Panc1 (cell line): Measurements from ENCODE around the gene IGSF23.

ENCODE experiments used
- CTCF ChIP-seq: fragments of 450-650 bp; IDR thresholded peaks from 2 replicates; pipeline ENCODE4 v1.5.1; 2017; ENCODE audit warnings: mild to moderate bottlenecking
- SIN3A ChIP-seq: IDR thresholded peaks from 2 replicates; pipeline ENCODE4 v1.6.1; 2012; ENCODE audit warnings: low read depth, mild to moderate bottlenecking, low read length, moderate library complexity, borderline replicate concordance; ENCODE audit not compliant: insufficient read depth
- TF ChIP-seq, protein P1 (sequence below), 2 experiments: IDR thresholded peaks; 2 replicates each; pipeline ENCODE4 v1.6.1; 2011 to 2012; ENCODE audit warnings: low read depth in 2 of 2, control low read depth in 1 of 2, low read length in 1 of 2, mild to moderate bottlenecking in 1 of 2, moderate library complexity in 1 of 2; ENCODE audit not compliant: insufficient read depth in 1 of 2

DNA sequence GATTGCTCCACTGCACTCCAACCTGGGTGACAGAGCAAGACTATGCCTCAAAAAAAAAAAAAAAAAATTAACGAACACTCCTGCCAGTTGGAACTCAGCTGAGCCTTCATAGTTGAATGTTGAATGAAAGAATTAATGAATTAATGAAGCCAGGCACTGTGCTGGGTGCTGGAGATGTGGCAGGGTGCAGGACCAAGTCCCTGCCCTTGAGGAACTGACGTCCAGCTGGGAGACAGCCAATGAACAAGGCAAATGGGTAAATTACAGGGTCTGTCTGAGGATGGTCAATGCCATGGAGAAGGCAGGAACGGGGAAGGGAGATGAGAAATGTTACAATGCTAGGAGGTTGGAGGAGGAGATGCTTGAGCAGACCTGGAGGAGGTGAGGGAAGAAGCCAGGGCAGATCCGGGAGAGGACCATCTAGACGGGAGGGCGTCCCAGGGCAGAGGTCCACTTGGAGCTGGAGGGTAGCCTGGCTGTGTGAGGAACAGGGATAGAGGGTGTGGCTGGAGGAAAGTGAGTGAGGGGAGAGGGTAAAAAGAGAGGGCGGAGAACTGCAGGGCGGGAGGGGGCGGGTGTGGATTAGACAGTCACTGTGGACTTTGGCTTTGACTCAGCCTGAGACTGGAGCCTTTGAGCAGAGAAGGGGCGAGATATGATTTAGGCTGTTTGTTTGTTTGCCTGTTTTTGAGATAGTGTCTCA, 16.8 kb upstream of the IGSF23 start:
- TF ChIP-seq SIN3A (no peak), CTCF (no peak)
- TF ChIP-seq, protein P1, sequence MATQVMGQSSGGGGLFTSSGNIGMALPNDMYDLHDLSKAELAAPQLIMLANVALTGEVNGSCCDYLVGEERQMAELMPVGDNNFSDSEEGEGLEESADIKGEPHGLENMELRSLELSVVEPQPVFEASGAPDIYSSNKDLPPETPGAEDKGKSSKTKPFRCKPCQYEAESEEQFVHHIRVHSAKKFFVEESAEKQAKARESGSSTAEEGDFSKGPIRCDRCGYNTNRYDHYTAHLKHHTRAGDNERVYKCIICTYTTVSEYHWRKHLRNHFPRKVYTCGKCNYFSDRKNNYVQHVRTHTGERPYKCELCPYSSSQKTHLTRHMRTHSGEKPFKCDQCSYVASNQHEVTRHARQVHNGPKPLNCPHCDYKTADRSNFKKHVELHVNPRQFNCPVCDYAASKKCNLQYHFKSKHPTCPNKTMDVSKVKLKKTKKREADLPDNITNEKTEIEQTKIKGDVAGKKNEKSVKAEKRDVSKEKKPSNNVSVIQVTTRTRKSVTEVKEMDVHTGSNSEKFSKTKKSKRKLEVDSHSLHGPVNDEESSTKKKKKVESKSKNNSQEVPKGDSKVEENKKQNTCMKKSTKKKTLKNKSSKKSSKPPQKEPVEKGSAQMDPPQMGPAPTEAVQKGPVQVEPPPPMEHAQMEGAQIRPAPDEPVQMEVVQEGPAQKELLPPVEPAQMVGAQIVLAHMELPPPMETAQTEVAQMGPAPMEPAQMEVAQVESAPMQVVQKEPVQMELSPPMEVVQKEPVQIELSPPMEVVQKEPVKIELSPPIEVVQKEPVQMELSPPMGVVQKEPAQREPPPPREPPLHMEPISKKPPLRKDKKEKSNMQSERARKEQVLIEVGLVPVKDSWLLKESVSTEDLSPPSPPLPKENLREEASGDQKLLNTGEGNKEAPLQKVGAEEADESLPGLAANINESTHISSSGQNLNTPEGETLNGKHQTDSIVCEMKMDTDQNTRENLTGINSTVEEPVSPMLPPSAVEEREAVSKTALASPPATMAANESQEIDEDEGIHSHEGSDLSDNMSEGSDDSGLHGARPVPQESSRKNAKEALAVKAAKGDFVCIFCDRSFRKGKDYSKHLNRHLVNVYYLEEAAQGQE (IDR thresholded peaks at IDR 0.05; ENCODE audit: insufficient read depth in 1 of 2, low read depth in 2 of 2, low read length in 1 of 2) = no peak
